K562 (cell line): ENCODE data around the gene VPS35L. TPM values are rescaled to one million over a fixed set of nuclear protein-coding genes. Genes with fewer than 3 reads are reported as not detected.

Experiments used
- ARID2 ChIP-seq: fragments of 450-650 bp; IDR thresholded peaks from 2 replicates; pipeline ENCODE4 v1.6.1; 2017; ENCODE audit warnings: antibody characterized with exemption, mild to moderate bottlenecking
- CAMTA2 ChIP-seq: fragments of 250-450 bp; sonication (Bioruptor Pico); conservative IDR thresholded peaks from 2 replicates; pipeline ENCODE4 v1.5.1; 2022
- CHD2 ChIP-seq: IDR thresholded peaks from 2 replicates; pipeline ENCODE4 v1.6.1; 2011; ENCODE audit warnings: low read depth, low read length
- EHMT2 ChIP-seq: fragments of 450-650 bp; IDR thresholded peaks from 2 replicates; pipeline ENCODE4 v1.6.1; 2018; ENCODE audit warnings: antibody characterized with exemption
- KDM5B ChIP-seq: fragments of 200-600 bp; sonication (generic); IDR thresholded peaks from 2 replicates; pipeline ENCODE4 v1.6.1; 2012; ENCODE audit warnings: low read depth, mild to moderate bottlenecking, moderate library complexity, low read length, control low read depth, inconsistent platforms; ENCODE audit not compliant: insufficient replicate concordance
- LCOR ChIP-seq: sonication (generic); formaldehyde crosslinking; IDR thresholded peaks from 2 replicates; pipeline ENCODE4 v1.8.0; 2022; ENCODE audit warnings: mild to moderate bottlenecking, missing genetic modification reagents
- NFYB ChIP-seq: IDR thresholded peaks from 2 replicates; pipeline ENCODE4 v1.6.1; 2011; ENCODE audit warnings: mild to moderate bottlenecking, moderate library complexity; ENCODE audit not compliant: insufficient read length; ENCODE audit errors: extremely low read depth
- SAFB2 ChIP-seq: fragments of 200-400 bp; formaldehyde crosslinking; IDR thresholded peaks from 2 replicates; pipeline ENCODE4 v1.6.1; 2018; ENCODE audit warnings: borderline replicate concordance, low read length, low read depth, moderate library complexity; ENCODE audit not compliant: severe bottlenecking
- SOX6 ChIP-seq: fragments of 450-650 bp; IDR thresholded peaks from 2 replicates; pipeline ENCODE4 v1.6.1; 2014; ENCODE audit warnings: mild to moderate bottlenecking
- SPI1 ChIP-seq: IDR thresholded peaks from 2 replicates; pipeline ENCODE4 v1.6.1; 2011; ENCODE audit warnings: low read depth, low read length, control low read depth, borderline replicate concordance
- U2AF2 ChIP-seq: fragments of 200-400 bp; formaldehyde crosslinking; optimal IDR thresholded peaks from 2 replicates; pipeline ENCODE3; 2017; ENCODE audit warnings: low read depth, mild to moderate bottlenecking, low read length
- ZBED1 ChIP-seq: IDR thresholded peaks from 2 replicates; pipeline ENCODE4 v1.6.1; 2014
- ZNF140 ChIP-seq: fragments of 250-450 bp; sonication (Bioruptor Pico); IDR thresholded peaks from 2 replicates; pipeline ENCODE4 v1.8.0; 2021; ENCODE audit warnings: moderate library complexity, mild to moderate bottlenecking, inconsistent platforms
- ZNF79 ChIP-seq: fragments of 250-450 bp; sonication (Bioruptor Pico); IDR thresholded peaks from 2 replicates; pipeline ENCODE4 v1.4.0; 2020; ENCODE audit warnings: low read depth, mild to moderate bottlenecking, moderate library complexity
- polyA plus RNA-seq, 8 experiments: library from polyadenylated mRNA; depleted of rRNA in 4 of 8; stranded (reverse) in 5 of 8; unstranded in 3 of 8; fragments of >200 nt; fragmentation: Nextera tagmentation in 2 of 8; fragmentation: Illumina TruSeq in 1 of 8; extraction: Ambion mirVana in 2 of 8; extraction: Trizol in 1 of 8; gene quantifications; 2 replicates each; pipeline versions ENCODE4 v1.2.1 to v1.2.3, GENCODE V29; 2011 to 2014; ENCODE audit warnings: inconsistent platforms in 1 of 8, missing spikeins in 1 of 8
- total RNA-seq, 7 experiments: library from RNA; depleted of rRNA in 6 of 7; stranded (reverse); fragments of >200 nt in 6 of 7; fragmentation: Illumina TruSeq in 2 of 7; extraction: Trizol in 2 of 7; gene quantifications; 2 replicates each; pipeline versions ENCODE4 v1.2.1 to v1.2.3, GENCODE V29; 2011 to 2021; ENCODE audit warnings: low replicate concordance in 1 of 7
- TF ChIP-seq, protein P1 (sequence below), 3 experiments: IDR thresholded peaks in 2 of 3; conservative IDR thresholded peaks in 1 of 3; 2 replicates each; pipeline ENCODE4 v1.5.1; 2011 to 2012; ENCODE audit warnings: low read length in 3 of 3, mild to moderate bottlenecking in 3 of 3, control low read depth in 2 of 3, improper control_type of control experiment in 1 of 3, inconsistent platforms in 1 of 3, low read depth in 1 of 3, mixed read lengths in 1 of 3, moderate library complexity in 1 of 3; ENCODE audit not compliant: insufficient read depth in 2 of 3
- TF ChIP-seq, protein P2 (sequence below): fragments of 450-650 bp; formaldehyde crosslinking; conservative IDR thresholded peaks from 2 replicates; pipeline ENCODE4 v1.4.0; 2022; ENCODE audit warnings: mild to moderate bottlenecking, missing genetic modification characterization
- TF ChIP-seq, protein P3 (sequence below): IDR thresholded peaks from 2 replicates; pipeline ENCODE4 v1.6.1; 2014; ENCODE audit warnings: antibody characterized with exemption
- TF ChIP-seq, protein P4 (sequence below): fragments of 450-650 bp; IDR thresholded peaks from one replicate; pipeline ENCODE4 v1.6.1; 2018; ENCODE audit warnings: mild to moderate bottlenecking, moderate library complexity; ENCODE audit not compliant: partially characterized antibody
- TF ChIP-seq, protein P5 (sequence below): fragments of 200-400 bp; formaldehyde crosslinking; IDR thresholded peaks from 2 replicates; pipeline ENCODE4 v1.6.1; 2017; ENCODE audit warnings: mild to moderate bottlenecking, low read depth, low read length, moderate library complexity

VPS35L gene
- total and polyA plus RNA-seq, 9 of the 15 experiments (the other 6 are each of a cell fraction or from before 2014, with no cell fraction given), result 10.2 to 30.4 (median 20.1) TPM

DNA sequence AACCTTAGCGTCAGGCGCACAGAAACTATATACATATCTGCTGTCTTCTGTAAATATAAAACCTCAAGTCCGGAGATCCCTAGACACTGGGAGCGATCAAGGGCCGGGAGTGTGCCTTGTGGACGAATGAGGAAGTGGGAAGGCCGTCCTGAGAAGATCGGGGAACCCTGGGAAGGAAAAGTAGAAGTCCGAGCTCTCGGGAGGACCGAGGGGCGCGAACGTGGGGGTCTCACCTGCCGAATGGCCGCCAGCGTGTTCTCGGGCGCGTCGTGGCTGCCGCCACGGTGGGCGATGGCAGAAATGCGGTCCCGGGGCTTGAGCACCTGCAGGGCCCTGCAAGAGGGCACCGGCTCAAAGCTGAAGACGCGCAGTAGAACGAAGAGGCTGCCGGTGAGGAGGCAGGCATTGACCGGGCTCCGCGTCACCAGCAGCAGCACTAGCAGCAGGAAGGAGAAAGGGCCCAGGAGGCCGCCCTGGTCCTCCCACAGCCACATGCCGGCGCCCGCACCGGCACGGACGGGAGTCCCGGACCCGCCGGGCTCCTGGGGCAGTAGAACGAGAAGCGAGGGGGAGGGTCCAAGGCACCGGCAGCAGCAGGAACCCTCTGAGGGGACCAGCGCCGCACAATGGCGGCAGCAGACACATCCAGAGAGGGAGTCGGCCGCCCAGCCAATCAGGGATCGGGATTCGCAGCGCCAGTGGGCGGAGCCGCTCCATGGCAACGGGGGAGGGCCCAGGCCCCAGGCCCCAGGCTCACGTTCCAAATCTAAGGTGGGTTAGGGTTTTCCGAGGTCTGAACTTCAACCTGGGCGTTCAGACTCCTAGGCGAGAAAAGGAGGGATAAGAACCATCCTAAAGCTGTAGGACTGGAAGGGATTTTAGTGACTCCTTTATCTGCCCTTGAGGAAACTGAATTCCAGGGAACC lies 33.8 kb upstream of the VPS35L start, which contains the start of gene GDE1 (continued):
- TF ChIP-seq, protein P1, sequence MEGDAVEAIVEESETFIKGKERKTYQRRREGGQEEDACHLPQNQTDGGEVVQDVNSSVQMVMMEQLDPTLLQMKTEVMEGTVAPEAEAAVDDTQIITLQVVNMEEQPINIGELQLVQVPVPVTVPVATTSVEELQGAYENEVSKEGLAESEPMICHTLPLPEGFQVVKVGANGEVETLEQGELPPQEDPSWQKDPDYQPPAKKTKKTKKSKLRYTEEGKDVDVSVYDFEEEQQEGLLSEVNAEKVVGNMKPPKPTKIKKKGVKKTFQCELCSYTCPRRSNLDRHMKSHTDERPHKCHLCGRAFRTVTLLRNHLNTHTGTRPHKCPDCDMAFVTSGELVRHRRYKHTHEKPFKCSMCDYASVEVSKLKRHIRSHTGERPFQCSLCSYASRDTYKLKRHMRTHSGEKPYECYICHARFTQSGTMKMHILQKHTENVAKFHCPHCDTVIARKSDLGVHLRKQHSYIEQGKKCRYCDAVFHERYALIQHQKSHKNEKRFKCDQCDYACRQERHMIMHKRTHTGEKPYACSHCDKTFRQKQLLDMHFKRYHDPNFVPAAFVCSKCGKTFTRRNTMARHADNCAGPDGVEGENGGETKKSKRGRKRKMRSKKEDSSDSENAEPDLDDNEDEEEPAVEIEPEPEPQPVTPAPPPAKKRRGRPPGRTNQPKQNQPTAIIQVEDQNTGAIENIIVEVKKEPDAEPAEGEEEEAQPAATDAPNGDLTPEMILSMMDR (IDR thresholded peaks at IDR 0.05 in 2 of 3, conservative IDR thresholded peaks at IDR 0.05 in 1 of 3; ENCODE audit: insufficient read depth in 2 of 3, low read depth in 1 of 3, low read length in 3 of 3), result peak; percentile 56 to 59 (median 58); a peak in 5 of 6 replicates
- TF ChIP-seq SAFB2 (no peak), ZNF140 (CRISPR knock-in tag) (no peak), CHD2 (peak; percentile 46; the same call in 1 of the 2 replicates), U2AF2 (no peak), ZBED1 (no peak), EHMT2 (no peak), ZNF79 (CRISPR knock-in tag) (no peak), ARID2 (no peak; the same call in 1 of the 2 replicates), NFYB (peak; percentile 30), SPI1 (peak; percentile 96), LCOR (CRISPR knock-in tag) (peak; percentile 65; the same call in 1 of the 2 replicates), CAMTA2 (CRISPR knock-in tag) (no peak), KDM5B (peak; percentile 68), SOX6 (0 out of 2 replicates have a peak, but pooled peaks have one; percentile 10)
- TF ChIP-seq, protein P2, sequence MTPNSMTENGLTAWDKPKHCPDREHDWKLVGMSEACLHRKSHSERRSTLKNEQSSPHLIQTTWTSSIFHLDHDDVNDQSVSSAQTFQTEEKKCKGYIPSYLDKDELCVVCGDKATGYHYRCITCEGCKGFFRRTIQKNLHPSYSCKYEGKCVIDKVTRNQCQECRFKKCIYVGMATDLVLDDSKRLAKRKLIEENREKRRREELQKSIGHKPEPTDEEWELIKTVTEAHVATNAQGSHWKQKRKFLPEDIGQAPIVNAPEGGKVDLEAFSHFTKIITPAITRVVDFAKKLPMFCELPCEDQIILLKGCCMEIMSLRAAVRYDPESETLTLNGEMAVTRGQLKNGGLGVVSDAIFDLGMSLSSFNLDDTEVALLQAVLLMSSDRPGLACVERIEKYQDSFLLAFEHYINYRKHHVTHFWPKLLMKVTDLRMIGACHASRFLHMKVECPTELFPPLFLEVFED (CRISPR knock-in tag), result no peak
- TF ChIP-seq, protein P3, sequence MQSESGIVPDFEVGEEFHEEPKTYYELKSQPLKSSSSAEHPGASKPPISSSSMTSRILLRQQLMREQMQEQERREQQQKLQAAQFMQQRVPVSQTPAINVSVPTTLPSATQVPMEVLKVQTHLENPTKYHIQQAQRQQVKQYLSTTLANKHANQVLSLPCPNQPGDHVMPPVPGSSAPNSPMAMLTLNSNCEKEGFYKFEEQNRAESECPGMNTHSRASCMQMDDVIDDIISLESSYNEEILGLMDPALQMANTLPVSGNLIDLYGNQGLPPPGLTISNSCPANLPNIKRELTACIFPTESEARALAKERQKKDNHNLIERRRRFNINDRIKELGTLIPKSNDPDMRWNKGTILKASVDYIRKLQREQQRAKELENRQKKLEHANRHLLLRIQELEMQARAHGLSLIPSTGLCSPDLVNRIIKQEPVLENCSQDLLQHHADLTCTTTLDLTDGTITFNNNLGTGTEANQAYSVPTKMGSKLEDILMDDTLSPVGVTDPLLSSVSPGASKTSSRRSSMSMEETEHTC, result no peak
- TF ChIP-seq, protein P4, sequence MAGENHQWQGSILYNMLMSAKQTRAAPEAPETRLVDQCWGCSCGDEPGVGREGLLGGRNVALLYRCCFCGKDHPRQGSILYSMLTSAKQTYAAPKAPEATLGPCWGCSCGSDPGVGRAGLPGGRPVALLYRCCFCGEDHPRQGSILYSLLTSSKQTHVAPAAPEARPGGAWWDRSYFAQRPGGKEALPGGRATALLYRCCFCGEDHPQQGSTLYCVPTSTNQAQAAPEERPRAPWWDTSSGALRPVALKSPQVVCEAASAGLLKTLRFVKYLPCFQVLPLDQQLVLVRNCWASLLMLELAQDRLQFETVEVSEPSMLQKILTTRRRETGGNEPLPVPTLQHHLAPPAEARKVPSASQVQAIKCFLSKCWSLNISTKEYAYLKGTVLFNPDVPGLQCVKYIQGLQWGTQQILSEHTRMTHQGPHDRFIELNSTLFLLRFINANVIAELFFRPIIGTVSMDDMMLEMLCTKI, result no peak
- TF ChIP-seq, protein P5, sequence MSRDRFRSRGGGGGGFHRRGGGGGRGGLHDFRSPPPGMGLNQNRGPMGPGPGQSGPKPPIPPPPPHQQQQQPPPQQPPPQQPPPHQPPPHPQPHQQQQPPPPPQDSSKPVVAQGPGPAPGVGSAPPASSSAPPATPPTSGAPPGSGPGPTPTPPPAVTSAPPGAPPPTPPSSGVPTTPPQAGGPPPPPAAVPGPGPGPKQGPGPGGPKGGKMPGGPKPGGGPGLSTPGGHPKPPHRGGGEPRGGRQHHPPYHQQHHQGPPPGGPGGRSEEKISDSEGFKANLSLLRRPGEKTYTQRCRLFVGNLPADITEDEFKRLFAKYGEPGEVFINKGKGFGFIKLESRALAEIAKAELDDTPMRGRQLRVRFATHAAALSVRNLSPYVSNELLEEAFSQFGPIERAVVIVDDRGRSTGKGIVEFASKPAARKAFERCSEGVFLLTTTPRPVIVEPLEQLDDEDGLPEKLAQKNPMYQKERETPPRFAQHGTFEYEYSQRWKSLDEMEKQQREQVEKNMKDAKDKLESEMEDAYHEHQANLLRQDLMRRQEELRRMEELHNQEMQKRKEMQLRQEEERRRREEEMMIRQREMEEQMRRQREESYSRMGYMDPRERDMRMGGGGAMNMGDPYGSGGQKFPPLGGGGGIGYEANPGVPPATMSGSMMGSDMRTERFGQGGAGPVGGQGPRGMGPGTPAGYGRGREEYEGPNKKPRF, result no peak
